Cardiac fibroblast (primary cell): Measurements from ENCODE around the gene RPL5.

Experiments used
- DNase-seq, 2 donors: peaks; one replicate each; pipeline versions ENCODE4 v3.0.0 to v3.0.0-alpha.2; 2010; ENCODE audit warnings: low read depth in 2 of 2
- H3K4me3 ChIP-seq, 2 donors: replicated peaks in 1 of 2; 1 replicate in 1 of 2; 2 replicates in 1 of 2; pipeline ENCODE4 v1.5.1; 2011; ENCODE audit warnings: low read depth in 2 of 2, low read length in 2 of 2, mild to moderate bottlenecking in 2 of 2, moderate library complexity in 1 of 2
- TF ChIP-seq, protein P1 (sequence below): IDR thresholded peaks from one replicate; pipeline ENCODE4 v1.5.1; 2011; ENCODE audit warnings: low read depth, mild to moderate bottlenecking, low read length, inconsistent platforms

Gene RPL5

DNA sequence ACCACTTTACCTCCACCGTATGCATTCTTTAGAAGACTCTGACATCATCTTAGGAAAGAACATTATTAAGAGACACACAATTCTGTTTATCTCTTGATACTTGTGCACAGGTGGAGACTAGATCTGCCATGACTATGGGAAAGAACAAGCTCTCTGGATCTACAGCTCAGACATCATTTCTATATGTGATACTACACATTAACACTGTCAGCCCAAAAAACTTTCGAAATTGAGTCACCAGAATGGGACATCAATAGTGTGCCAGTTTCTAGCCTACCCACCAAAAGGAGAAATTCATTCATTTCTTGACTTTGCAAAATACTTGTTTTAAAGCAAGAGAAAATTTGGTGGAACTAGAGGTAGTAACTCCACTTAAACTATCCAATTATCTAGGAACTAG, 41.0 kb upstream of the RPL5 start:
- no peak for DNase-seq
- TF ChIP-seq, protein P1, sequence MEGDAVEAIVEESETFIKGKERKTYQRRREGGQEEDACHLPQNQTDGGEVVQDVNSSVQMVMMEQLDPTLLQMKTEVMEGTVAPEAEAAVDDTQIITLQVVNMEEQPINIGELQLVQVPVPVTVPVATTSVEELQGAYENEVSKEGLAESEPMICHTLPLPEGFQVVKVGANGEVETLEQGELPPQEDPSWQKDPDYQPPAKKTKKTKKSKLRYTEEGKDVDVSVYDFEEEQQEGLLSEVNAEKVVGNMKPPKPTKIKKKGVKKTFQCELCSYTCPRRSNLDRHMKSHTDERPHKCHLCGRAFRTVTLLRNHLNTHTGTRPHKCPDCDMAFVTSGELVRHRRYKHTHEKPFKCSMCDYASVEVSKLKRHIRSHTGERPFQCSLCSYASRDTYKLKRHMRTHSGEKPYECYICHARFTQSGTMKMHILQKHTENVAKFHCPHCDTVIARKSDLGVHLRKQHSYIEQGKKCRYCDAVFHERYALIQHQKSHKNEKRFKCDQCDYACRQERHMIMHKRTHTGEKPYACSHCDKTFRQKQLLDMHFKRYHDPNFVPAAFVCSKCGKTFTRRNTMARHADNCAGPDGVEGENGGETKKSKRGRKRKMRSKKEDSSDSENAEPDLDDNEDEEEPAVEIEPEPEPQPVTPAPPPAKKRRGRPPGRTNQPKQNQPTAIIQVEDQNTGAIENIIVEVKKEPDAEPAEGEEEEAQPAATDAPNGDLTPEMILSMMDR: no peak

DNA sequence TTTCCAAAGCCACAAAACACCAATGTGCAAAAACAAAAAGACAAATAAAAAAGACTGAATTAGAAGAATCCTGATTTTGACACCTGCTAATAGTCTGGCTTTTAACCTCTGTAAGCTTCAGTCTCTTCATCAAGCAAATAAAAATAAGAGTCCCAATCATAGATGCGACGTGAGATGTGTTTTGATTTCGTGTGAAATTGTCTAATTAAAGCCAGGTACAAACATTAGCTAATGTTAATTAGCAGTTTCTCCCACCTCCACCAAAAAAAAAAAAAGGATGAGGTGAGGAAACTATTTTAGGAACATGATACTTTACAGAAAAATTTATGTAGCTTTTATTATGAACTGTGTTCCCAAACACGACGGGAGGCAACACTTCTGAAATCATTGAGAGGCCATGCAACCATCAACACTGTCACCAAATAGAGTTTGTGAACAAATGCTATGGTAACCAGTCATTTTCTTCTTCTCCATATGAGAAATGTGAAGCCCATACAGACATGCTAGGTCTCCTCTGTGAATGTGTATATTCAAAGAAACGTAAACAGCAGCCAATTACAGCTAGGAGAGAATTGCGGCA, 40.3 kb upstream of the RPL5 start:
- H3K4me3 ChIP-seq: no peak overlapping the region
- TF ChIP-seq, protein P1: no peak
- no peak for DNase-seq

More for the DNA sequence above, 41.0 kb upstream of the RPL5 start:
- H3K4me3 ChIP-seq: no peak overlapping the region

DNA sequence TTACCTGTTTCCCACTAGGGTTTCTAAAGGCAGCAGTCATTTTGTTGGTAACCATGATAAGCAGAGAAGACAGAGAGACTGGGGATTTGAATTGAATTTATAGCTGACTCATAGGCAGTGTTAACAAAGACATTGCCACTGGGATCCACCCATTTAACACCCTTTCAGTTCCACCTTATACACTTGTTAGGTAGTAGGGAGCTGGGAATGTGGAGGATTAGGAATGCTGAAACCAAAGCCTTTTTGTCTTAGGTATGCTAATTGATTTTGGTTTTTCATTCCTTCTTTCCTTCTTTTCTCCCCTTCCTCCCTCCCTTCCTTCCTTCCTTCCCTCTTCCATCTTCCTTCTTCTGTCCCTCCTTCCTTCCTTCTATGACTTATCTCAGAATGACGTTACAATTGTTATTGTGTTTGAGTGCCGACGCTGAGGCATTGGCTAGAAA, 39.5 kb upstream of the RPL5 start:
- TF ChIP-seq, protein P1: no peak
- no peak for DNase-seq
- no peak overlapping the region for H3K4me3 ChIP-seq

DNA sequence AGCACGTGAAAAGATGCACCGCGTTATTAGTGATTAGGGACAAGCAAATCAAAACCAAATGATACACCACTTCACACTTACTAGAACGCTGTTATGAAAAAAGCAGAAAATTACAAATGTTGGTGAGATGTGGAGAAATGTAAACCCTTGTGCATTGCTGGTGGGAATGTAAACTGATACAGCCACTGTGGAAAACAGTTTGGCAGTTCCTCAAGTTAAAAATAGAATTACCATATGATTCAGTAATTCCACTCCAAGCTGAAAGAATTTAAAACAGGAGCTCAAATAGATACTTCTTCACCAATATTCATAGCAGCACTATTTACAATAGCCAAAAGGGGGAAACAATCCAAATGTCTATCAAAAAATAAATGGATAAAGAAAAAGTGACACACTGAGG, 36.7 kb upstream of the RPL5 start:
- DNase-seq: peak; percentile 62 to 78
- H3K4me3 ChIP-seq: no peak overlapping the region
- TF ChIP-seq, protein P1: no peak

DNA sequence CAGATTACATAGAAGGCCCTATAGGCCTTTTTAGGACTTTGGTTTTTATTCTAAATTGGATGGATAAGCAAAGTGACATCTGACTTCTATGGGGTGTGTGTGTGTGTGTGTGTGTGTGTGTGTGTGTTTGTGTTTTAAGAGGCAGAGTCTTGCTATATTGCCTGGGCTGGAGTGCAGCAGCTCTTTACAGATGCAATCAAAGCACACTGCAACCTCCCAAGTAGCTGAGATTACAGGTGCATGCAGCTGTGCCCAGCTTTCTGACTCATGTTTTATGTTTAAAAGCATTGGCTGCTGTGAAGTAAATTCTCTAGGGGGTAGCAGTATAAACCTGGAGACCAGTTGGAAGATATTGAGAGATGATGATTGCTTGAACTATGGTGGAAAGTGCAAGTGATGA, 34.5 kb upstream of the RPL5 start:
- TF ChIP-seq, protein P1: no peak
- DNase-seq: peak in 1 of 2 donors; percentile 43
- no peak overlapping the region for H3K4me3 ChIP-seq

DNA sequence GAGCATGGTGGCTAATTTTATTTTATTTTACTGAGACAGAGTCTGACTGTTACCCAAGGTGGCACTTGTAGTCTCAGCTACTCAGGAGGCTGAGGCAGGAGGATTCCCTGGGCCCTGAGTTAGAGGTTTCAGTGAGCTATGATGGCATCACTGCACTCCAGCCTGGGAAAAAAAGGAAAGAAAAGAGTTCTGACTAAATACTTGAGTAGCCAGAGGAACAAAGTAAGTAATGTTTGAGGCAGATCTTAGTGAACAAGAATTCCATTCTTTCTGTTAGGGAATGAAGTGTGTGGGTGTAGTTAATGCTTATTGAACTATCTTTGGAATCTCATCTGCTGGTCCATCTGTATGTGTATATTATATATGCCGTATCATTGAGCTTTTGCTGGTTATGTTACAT, 33.9 kb upstream of the RPL5 start:
- TF ChIP-seq, protein P1: no peak
- no peak overlapping the region for H3K4me3 ChIP-seq
- peak in 1 of 2 donors; percentile 39 for DNase-seq
